GM12801 (cell line): ENCODE measurements around the gene OSMR.

Experiments used
- CTCF ChIP-seq: IDR thresholded peaks from one replicate; pipeline ENCODE4 v1.5.1; 2011; ENCODE audit warnings: control low read depth; ENCODE audit not compliant: insufficient read length; ENCODE audit errors: extremely low read depth

The OSMR gene

DNA sequence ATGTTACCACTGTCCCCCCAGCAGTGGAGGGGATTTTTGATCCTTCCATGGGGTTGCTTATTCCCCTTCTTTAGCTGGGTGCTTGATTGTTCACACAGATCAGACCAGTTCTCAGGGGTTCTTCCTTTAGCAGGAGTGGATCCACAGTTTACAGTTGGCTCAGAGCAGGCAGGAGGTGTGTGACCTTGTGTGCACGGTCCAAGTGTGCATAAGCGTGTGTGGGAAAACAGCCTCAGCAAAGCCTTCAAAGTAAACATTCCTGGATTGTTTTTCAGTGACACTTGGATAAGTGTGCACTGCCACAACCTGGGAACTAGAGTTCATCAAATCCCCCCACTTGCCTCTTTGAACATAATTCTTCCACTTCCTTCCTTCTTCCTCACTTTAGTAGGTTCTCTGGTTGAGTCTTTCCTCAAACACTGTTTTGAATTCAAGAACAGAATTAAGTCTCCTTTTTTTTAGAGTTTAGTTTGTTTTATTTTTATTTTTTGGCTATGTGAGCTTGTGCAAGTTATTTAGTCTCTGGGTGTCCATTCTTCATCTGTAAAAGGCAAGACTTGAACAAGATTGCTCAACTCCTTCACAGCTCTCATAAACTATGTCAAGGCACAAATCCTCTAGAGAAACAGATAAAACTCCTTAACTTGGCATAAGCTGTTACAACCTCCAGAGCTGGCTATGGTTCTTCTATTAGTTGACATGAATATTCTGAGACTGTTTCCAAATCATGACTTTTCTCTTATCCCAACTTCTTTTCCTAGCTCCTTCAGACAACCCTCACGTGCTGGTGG is 78.0 kb downstream of the OSMR start:
- TF ChIP-seq CTCF = no peak

DNA sequence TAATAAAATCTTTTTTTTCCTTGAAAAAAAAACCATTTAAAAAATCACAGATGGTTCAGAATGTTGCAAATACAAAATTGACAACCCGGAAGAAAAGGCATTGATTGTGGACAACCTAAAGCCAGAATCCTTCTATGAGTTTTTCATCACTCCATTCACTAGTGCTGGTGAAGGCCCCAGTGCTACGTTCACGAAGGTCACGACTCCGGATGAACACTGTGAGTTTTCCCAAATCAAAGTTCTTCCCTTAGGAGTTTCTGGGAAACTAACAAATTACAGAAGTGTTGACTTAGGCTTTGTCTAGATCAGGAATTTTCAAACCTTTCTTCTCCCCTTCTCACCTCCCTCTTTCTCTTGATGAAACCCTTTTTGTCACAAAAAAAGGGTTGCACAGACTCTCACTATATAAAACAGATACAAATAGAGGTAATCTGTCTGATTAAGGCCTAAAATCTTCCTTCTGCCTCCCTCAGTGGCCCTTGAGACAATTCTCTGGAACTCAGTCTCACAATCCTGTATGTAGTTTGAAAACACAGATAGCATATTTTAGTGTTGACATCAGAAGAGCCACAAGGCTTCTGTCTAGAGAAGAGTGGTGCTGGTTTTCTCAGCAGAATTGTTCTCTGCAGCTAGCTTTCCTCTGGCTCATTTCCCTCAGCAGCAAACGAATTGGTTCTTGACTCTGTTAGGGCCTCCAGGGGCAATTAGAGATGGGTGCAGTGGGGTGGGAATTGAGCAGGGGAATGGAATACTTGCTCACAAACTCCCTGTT is 79.5 kb downstream of the OSMR start:
- no peak for TF ChIP-seq CTCF

- no peak for TF ChIP-seq CTCF
These were observed 80.3 kb downstream of the OSMR start for GRCh38 chr5:38926121-38926520.

DNA sequence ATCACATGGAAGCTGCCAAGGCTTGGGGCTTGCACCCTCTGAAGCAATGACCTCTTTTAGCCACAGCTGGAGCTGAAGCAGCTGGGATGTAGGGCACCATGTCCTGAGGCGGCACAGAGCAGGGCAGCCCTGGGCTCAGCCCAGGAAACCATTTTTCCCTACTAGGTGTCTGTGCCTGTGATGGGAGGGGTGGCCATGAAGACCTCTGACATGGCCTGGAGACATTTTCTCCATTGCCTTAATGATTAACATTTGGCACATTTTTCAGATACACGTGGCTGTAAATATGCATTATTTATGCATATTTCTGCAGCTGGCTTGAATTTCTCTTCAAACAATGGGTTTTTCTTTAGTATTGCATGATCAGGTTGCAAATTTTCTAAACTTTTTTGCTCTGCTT is 81.7 kb downstream of the OSMR start:
- TF ChIP-seq CTCF = no peak

GRCh38 chr5:38929838-38930237 is 84.0 kb downstream of the OSMR start:
- TF ChIP-seq CTCF = no peak

DNA sequence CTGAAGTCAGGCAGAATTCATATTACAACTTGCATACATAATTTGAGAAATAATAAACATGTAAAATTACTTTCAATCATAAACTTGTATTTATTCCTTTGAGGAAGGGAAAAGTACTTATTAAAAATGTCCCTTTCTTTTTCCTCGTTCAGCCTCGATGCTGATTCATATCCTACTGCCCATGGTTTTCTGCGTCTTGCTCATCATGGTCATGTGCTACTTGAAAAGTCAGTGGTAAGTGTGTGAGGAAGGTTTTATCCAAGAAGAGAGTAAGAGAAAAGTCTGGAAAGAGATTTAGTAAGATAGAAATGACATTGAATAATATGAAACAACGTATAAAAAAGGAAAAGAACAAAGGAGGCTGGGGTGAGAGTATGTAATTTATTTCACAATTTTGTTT is 85.9 kb downstream of the OSMR start:
- no peak for TF ChIP-seq CTCF

DNA sequence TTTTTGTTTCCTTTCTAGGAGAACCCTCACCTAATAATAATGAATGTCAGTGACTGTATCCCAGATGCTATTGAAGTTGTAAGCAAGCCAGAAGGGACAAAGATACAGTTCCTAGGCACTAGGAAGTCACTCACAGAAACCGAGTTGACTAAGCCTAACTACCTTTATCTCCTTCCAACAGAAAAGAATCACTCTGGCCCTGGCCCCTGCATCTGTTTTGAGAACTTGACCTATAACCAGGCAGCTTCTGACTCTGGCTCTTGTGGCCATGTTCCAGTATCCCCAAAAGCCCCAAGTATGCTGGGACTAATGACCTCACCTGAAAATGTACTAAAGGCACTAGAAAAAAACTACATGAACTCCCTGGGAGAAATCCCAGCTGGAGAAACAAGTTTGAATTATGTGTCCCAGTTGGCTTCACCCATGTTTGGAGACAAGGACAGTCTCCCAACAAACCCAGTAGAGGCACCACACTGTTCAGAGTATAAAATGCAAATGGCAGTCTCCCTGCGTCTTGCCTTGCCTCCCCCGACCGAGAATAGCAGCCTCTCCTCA is 87.1 kb downstream of the OSMR start:
- TF ChIP-seq CTCF = no peak
